NCI-H1092 treated with DMSO at 0.1 percent for 48 hours (cell line): ENCODE measurements around the gene UBA6.
"Not testable (repeated sequence)": the region's sequence is repeated elsewhere in the genome, so short reads cannot be mapped to it uniquely, and the experiment has no call there.

Source experiments
- DNase-seq: peaks from one replicate; lab custom pipeline; 2025; lab: John Stamatoyannopoulos, UW

The UBA6 gene

DNA sequence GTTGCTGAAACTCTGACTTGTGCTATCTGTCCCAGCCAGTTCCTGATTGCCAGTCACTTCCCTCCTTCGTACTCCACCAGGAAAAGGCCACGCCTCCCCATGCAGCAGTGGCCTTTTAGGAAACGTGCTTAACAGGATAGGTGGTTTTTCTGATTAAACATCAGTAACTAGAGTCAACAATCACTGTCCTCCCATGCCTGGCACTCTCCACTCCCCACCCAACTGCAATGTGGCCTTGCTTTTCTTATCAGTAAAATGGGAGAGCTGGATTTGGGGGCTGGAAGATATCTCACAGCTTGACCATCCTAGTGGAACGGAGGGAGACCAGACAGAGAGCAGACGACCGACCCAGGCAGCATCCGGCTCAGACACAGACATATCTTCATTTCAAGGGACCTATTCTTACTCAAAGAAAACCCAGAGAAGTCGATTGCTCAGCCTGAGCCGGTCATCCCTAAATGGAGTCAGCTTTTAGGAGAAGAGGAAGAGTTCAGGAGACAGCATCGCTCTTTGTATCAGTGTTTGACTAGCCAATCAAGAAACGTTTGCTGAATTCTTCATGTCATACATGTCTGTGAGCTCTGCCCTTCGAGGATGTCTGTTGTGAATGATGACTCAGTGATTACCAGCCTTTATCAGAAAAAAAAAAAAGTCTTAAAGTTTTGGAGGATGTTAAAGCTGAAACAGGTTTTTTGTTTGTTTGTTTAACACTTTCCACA, 12.7 kb upstream of the UBA6 start:
- no peak for DNase-seq

DNA sequence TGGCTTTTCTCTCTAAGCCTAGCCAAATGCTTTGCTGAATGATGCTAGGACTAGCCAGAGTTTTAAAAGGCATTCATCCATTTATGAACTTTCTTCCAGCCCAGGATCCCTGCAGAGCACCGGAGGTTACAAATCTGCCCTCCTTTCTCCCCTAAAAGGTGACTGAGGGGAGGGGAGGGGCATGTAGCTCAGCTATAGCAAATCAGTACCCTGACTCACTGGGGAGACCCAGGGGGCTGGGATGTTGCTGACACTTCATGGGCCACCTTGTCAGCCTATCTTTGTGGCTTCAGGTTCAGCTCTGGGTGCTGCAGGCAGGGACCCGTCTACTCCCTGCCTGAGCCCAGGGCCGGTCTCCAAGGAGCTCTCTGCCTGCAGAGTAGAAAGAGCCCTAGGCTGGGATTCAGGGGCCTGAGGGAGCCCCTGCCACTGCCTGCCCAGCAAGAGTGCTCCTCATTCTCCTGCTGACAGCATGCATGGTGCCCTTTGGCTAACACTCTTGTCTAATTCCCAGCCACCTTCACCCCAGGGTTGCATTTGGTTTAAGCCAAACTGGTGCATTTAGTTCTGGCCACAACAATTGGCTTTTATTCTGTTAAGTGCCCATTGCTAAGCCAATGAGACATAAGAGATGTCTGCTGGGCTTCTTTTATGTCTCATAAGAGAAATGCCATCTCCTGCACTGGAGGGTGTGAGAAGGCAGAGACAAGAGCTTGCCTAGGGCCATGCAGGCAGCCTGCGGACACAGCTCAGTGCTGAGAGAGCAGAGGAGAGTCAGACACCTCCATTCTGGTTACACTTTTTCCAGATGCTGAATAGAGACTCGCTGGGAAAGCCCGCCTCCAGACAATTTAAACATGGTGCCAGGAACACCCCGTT, 11.9 kb upstream of the UBA6 start:
- no peak for DNase-seq

DNA sequence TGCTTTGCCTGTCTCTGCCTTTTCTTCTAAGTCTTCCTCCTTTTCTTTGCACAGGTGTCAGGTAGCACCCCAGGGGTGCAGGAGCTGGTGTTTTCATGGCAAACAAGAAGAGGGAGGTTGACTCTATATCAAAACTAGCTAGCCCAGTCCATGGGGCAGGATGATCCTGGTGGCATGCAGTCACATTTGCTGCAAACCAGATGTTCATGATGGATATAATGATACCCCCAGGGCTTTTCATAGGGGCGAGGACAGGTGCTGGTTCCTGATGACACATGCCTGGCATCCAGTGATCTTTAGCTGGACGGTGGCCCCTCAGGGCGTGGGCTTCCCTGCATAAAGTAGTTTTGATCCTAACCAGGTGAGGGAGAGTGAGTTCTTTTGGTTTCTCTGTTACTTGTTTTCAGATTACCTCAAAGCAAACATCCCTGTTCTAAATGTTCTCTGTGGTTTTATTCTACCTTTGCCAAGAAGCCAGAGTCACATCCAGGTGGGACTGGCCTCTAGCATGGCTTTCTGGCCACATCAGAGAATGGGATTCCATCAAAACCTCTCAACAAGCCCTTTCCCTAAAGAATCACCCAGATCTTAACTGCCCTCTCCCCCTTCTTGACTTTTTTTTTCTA, 11.2 kb upstream of the UBA6 start:
- no peak for DNase-seq

DNA sequence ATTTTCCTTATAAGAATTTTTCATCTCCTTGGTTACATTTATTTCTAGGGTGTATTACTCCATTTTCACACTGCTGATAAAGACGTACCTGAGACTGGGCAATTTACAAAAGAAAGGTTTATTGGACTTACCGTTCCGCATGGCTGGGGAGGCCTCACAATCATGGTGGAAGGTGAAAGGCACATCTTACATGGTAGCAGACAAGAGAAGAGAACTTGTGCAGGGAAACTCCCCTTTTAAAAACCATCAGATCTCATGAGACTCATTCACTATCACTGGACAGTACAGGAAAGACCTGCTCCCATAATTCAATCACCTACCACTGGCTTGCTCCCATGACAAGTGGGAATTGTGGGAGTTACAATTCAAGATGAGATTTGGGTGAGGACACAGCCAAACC, 5.7 kb upstream of the UBA6 start:
- DNase-seq, result not testable (repeated sequence)

DNA sequence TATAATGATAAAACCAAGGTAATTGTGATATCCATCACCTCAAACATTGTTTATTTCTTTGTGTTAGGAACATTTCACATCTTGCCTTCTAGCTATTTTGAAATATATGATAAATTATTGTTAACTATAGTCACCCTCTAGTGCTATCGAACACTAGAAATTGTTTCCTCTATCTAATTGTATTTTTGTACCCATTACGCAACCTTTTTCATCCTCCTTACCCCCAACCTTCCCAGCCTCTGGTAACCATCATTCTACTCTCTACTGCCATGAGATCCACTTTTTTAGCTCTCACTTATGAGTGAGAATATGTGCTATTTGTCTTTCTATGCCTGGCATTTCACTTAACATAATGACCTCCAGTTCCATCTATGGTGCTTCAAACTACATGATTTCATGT, 3.9 kb upstream of the UBA6 start:
- DNase-seq, result no peak

DNA sequence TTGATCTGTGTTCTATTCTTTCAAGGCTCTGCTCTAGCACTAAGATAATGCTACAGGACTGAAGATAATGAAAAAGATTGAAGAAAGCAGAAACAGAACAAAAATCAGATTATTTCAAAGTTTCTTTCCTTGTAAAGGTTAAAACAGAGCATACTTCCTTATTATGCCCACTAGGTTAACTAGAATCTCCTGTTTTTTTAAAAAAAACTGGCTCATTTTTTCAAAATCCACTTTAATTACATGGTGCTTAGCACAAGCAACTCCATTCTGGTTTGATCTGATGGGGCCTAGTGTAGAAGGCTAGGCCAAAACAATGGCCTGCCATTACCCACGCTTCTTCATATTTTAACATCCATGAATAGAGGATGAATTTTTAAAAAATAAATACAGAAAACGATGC, 1.2 kb upstream of the UBA6 start:
- DNase-seq, result peak; percentile 6

DNA sequence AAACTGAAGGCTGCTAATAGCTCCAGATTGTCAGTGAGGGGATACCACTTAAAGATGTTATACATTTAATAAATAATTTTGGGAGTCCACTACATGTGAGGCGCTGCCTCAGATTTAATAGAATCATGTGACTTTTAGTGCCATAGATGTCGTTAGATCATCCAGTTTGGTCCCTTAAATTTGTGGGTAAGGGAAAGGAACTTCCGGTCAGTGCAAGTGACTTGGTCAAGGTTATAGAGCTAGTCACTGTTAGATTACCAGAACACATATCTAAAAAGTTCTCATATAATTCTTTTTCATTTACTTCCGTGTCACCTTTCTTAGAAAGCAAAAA, 529 bp upstream of the UBA6 start:
- DNase-seq, result no peak

DNA sequence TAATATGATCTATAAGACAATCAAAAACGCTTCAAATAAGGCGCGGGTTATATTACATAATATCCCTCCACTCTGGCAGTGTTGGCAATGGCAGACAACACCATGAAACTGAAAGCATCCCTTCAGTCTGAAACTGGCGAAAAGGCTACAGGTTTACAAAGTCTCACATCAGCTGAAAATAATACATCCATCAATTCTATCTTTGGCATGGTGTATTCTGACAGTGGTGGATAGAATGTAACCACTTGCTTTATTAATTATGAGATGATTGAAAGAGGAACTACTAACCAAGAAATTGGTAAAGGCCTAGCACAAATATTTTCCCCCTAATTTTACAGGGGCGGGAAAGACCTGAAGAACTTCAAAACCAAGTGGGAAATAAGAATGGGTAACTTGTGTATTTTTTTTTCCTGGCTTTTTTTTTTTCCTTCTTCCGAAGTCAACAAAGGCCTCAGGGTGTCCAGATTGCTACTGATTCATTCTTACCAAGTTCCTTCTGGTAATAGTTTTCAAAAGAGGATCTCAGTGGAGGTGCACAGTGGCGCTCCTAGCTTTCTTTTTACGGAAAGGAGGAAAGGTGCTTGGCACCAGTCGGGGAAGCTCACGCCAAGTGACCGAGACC, 728 bp downstream of the UBA6 start:
- DNase-seq, result peak; percentile 68

DNA sequence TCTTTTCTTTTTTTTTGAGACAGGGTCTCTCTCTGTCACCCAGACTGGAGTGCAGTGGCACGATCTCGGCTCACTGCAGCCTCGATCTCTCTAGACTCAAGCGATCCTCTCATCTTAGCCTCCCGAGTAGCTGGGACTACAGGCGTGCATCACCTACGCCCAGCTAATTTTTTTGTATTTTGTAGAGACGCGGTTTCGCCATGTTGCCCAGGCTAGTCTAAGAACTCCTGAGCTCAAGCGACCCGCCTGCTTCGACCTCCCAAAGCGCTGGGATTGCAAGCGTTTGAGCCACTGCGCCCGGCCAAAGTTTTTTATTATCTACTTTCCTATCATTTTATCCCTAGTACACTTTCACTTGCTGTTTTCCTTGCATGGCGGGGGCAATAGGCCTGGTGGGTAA, 1.4 kb downstream of the UBA6 start:
- no peak for DNase-seq

DNA sequence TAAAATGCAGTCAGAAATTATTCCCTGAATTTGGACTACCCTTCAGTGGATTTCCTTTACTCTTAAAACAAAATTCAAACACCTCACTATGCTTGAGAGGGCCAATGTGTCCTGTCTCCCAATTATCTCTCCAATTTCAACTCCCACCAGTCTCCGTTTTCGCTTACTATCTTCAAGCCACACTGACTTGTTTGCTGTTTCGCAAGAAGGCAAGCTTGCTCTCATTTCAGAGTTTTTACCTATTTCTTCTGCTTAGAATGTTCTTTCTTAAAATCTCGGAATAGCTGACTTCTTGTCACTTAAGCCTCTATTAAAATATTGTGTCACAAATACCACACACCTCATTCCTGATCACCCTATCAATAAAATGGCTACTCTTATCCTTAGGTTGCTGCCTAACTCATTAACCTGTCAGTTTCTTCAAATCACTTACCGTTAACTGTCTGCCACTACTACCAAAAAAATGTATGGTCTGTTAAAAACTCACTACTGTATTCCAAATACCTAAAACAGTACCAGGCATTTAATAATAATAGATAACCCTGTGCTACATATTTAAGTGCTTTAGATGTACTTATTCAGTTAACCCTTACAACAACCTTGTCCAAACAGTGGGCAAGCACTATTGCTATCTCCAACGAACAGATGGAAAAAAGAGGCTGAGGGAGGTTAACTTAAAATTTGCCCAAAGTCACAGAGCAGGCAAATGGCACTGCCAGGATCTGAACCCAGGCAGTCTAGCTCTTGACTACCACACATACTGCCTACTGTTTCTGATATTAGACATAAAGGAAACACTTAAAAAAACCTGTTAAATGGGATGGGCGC, 2.9 kb downstream of the UBA6 start:
- DNase-seq, result no peak

DNA sequence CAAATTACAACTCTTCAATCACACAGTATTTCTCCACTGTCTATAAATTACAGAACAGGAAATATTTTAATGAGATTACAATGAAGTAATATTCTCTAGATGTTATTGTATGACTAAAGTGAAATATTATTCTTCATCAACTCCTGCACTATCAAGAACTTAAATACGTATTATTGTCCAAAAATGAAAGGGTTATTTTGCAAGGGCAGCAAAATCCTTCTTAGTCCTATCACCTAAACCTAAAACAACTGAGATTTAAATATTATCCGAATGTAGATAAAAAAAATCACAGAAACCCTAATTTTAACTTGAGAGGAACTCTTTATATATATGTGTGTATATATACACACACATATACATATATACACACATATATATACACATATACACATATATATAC, 4.9 kb downstream of the UBA6 start:
- DNase-seq, result no peak

DNA sequence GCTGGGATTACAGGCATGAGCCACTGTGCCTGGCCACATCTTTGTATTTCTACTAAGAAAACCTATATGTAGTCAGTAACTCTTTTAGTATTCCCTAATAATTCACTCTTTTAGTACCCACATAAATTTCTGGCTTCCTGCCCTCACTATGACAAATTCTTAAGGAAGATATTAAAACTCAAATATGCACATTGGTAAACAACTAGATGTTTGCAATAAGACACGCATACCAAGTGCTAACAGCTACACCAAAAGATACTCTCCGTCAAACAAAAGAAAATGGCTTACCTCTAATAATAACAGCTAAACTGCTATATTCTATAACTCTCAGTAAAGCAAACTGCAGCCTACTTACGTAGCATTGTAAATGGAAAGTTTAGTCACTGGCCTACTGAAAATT, 6.3 kb downstream of the UBA6 start:
- DNase-seq, result no peak

DNA sequence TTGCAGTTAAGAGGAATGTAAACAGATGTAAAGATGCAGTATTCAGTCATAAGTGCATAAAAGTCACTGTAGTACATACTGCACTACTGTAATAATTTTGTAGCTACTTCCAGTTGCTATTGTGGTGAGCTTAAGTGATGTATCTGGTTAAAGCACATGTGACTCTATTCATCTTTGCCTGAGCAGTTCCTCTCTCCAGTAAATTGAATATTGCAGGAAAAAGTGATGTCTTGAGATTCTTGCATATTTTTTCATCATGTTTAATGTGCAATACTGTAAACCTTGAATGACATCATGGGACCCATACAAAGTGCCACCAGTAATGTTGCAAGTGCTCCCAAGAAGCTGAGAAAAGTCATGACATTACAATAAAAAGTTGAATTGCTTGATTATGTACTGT, 9.6 kb downstream of the UBA6 start:
- DNase-seq, result no peak

DNA sequence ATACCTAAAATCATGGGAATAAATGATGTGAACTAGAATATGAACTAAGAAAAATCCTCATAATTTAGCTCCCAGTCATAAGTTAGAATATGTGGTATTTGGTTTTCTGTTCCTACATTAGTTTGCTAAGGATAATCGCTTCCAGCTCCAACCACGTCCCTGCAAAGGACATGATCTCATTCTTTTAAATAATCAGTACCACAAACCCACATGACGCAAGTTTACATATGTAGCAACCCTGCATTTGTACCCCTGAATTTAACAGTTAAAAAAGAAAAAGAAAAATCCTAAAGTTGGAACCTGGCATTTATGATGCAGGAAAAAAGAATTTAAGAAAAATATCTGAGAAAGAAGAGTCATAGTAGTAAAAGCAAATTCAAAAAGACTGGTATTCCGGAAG, 13.3 kb downstream of the UBA6 start:
- DNase-seq, result no peak

DNA sequence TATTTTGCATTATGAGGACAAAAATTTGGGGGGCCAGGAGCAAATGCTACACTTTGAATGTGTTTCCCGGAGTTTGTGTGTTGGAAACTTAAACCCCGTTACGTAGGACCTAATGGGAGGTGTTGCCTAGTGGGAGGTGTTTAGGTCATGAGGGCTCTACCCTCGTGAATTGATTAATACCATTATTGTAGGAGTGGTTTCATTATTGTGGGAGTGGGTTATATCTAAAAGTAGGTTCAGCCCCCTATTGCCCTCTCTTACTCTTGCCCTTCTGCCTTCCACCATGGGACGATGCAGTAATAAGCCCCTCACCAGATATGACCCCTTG, 15.5 kb downstream of the UBA6 start:
- DNase-seq, result no peak

DNA sequence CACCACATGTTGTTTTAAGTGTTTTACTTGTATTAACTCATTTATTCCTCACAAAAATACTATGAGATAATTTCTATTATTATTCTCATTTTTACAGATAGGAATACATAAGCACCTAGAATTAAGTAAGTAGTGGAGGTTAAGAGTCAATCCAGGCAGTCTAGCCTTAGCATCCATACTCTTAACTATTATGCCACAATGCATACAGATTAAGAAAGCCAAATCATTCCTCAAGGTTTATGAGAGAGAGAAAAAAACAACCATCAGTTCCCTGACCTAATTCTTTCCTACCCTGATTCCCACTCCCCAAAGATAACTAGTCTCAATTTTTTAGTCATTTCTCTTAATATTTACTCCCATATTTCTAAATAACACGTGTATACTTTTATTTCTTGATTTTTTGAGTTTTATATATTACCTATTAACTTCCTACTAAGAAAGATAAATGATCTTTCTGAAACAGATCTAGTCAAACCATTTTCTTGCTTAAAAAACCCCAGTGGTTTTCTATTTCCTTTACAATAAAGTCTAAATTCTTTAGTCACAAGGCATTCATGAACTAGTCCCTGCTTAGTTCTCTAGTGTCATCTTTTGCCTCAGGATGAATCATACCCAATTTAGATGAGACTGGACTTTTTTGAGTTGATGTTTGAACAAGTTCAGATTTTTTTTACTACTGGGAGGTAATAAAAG, 16.0 kb downstream of the UBA6 start:
- no peak for DNase-seq

DNA sequence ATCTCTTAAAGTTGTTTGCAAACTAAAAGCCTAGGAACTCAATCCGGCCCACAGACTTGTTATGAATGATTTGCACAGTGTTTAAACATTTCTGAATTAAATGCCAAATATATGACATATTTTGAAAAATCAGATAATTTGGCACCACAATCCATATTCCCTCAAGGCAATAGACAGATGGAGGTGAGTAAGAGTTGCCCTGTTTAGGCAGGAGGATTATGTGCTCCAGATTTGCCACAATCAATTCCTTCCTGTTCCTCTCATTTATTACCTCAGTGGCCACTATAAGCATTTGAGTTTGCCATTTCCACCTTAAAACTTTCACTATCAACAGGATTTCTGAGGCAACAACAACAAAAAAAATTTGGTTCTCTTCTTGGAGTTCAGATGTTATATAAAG, 18.7 kb downstream of the UBA6 start:
- DNase-seq, result no peak

DNA sequence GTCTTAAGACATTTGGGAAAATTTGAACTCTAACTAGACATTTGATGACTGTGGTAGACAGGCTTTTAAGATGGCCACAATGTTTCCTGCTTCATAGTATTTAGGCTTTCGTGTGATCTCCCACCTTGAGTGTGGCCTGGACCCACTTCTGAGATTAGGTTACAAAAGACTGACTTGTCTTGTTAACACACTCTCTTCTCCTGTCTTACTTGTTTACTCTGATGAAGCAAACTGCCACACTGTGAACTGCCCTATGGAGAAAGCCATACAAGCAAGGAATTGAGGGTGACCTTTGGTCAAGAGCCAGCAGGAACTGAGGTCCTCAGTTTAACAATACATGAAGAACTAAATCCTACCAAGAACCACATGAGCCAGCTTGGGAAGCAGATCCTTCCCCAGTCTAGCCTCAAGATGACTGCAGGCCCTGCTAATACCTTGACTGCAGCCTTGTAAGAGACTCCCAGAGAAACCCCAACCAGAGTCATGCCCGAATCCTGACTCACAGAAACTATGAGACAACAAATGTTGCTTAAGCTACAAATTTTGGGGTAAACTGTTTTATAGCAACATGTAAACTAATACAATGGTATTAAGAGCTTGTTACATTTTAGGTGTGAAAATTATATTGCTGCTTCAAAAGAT, 20.3 kb downstream of the UBA6 start:
- no peak for DNase-seq

DNA sequence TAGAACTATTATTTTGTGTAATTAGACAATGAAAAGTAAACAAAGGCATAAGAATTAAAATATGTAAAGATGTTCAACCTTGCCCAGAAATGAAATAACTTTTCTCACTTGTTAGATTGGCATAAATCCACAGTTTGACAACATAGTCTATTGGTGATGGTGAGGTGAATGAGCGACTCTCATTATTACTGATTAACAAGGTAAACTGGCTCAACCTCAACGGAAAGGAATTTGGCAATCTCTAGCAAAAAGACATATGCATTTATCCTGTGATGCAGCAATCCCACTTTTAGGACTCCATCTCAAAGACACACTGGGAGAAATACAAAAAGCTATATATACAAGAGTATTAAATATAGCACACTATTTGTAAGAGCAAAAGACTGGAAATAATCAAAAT, 22.3 kb downstream of the UBA6 start:
- DNase-seq, result no peak

DNA sequence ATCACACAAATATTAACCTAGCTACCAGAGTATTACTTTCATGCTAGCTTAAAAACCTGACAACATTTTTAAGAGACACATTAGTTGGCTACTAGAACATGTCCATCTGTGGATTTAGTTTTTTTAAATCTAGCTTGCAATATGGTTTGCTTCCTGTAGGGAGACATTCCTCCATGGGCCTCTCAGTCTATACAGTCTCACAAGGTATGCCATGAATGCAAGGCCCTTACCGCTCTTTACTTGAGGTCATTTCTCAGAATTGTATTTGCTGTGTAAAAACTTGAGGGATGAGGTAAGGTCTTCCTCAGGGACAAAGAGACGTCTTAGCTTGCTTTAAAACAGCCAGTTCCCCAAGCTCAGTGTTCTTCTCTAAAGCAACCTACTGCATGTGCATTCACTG, 26.9 kb downstream of the UBA6 start:
- DNase-seq, result no peak

DNA sequence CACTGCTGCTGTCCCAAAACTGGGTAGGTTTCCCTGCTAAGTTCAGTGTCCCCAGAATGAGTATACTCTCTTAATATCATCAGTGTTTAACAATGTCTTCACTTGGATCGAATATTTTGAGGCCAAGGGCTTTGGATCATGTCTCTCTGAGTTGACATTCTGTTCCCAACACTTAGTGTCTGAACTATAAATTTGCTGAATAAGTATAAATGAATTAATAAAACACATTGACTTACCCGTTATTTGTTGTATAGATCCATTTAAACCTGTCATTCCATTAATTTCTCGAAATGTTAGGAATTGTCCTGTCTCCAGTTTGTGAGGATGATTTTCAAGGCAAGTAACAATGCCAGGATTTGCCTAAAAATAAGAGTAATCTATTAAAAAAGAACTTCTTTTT, 32.6 kb downstream of the UBA6 start:
- DNase-seq, result no peak
